Choroid plexus epithelial cell (primary cell): ENCODE measurements around the gene LNX1.

Experiments used
- DNase-seq: peaks from one replicate; pipeline ENCODE4 v3.0.0-alpha.2; 2010; ENCODE audit warnings: low read depth
- H3K4me3 ChIP-seq: 2 replicates; pipeline ENCODE4 v1.5.1; 2011; ENCODE audit warnings: low read depth, mild to moderate bottlenecking, control low read depth, low read length, moderate library complexity
- CTCF ChIP-seq: conservative IDR thresholded peaks from 2 replicates; pipeline ENCODE4 v1.5.1; 2011; ENCODE audit warnings: low read depth, mild to moderate bottlenecking, control low read depth, inconsistent platforms, low read length, moderate library complexity

LNX1 gene

DNA sequence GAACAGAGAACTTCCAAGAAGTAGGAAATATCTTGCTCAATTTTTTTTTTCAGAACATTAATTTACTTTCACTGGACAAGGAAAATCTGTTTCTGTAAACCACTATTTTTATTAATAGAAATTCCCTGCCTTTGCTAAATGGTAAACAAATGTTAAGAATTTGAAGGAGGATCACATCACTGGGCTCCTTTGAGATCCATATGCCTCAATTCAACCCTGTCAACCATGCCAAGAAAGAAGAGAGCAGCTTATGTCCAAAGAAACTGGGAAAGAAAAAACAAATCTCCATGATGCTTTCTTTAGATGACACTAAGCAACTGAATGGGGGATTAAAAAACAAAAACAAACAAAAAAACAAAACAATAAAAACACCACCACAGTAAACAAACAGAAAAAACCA, 47.7 kb downstream of the LNX1 start:
- no peak for TF ChIP-seq CTCF
- no peak for DNase-seq
- H3K4me3 ChIP-seq: no peak overlapping the region

- no peak overlapping the region for H3K4me3 ChIP-seq
- DNase-seq: peak; percentile 91
- TF ChIP-seq CTCF: no peak
Measured at GRCh38 chr4:53541577-53542206, 49.6 kb downstream of the LNX1 start.

DNA sequence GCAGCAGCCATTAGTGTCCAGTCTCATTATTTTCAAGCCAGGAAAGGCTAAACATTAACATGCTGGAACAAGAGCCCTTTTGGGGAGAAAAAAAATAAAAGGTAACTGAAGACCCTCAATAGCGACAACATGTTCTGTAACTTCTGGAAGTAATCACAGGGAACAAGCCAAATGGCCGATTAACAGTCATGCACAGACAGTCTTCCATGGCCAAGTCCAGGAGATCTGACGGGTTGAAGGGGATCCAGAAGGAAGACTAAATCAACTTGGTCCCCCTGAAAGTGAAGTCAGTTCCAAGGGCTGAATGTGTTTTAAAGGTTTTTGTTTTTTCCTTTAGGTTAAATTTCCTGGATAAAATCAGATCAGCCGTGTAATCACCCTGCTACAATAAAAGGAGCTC, 52.5 kb downstream of the LNX1 start:
- DNase-seq: no peak
- no peak overlapping the region for H3K4me3 ChIP-seq
- TF ChIP-seq CTCF: no peak

GRCh38 chr4:53537606-53538005, 53.7 kb downstream of the LNX1 start:
- no peak for TF ChIP-seq CTCF
- no peak overlapping the region for H3K4me3 ChIP-seq
- no peak for DNase-seq

- H3K4me3 ChIP-seq: no peak overlapping the region
- DNase-seq: no peak
- no peak for TF ChIP-seq CTCF
Measured at GRCh38 chr4:53536328-53536727, 55.0 kb downstream of the LNX1 start.

GRCh38 chr4:53535567-53535966, 55.7 kb downstream of the LNX1 start:
- H3K4me3 ChIP-seq: no peak overlapping the region
- no peak for TF ChIP-seq CTCF
- DNase-seq: no peak

DNA sequence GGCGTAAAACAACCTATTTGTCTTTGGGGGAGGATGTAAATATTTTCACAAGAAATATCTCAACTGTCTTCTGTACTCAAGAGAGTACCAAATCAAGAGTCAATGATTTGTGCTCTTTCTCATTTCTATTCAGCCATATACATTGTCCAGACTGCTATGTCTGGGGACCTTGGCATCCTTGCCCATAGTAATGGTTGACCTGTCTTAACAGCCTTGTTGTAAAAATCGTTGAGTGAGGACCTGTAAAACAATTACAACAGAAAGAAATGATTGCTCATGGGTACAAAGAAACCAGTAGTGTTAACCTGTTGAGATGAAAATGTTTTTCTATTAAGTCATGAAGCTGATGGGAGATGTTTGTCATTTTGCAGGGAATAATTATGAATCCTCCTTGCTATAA, 56.6 kb downstream of the LNX1 start:
- no peak overlapping the region for H3K4me3 ChIP-seq

More for the DNA sequence above, 56.6 kb downstream of the LNX1 start:
- no peak for DNase-seq
- TF ChIP-seq CTCF: no peak
